ENCODE measurements around the gene RHOBTB1.

The RHOBTB1 gene

DNA sequence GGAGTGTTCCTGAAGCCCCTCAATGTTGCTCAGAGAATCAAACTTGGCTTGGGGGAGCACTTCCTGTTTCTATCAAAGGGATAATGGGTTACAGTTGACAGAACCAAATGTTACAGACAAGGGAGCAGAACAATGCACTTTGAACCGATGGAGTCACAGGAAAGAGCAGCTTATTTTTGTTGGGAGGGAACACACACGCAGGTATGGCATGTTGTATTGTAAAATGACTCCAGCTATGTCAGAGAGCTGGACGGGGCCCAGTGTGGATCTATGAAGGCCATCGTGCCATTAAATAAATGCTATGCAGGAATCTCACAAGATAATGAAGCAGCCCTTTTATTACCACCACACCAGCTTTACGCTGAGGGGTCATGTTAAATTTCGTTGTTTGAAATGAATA, 35.1 kb downstream of the RHOBTB1 start:
- CTCF ChIA-PET = interaction anchor here (1.3 kb wide), 1 partner anchor 25 kb away, joined by 3 read pairs; no protein-coding TSS in a partner anchor
- H3K4me1 ChIP-seq (ENCODE audit: control insufficient read depth, insufficient read depth, low read length) = no peaks in the 10 kb centered on the region
- H3K27ac ChIP-seq (ENCODE audit: extremely low read depth, low read depth, low read length) = no peak overlapping the region
- TF ChIP-seq HOXA7 (CRISPR knock-in tag; IDR thresholded peaks at IDR 0.05; ENCODE audit: borderline replicate concordance) = no peak
- no peak for TF ChIP-seq ZNF335 (tag by site-specific recombination; conservative IDR thresholded peaks at IDR 0.05)
- TF ChIP-seq, protein P1, sequence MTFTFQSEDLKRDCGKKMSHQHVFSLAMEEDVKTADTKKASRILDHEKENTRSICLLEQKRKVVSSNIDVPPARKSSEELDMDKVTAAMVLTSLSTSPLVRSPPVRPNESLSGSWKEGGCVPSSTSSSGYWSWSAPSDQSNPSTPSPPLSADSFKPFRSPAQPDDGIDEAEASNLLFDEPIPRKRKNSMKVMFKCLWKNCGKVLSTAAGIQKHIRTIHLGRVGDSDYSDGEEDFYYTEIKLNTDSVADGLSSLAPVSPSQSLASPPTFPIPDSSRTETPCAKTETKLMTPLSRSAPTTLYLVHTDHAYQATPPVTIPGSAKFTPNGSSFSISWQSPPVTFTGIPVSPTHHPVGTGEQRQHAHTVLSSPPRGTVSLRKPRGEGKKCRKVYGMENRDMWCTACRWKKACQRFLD (tag by site-specific recombination; IDR thresholded peaks at IDR 0.05) = no peak
- no peak for TF ChIP-seq ZNF404 (tag by site-specific recombination; IDR thresholded peaks at IDR 0.05)
- TF ChIP-seq ZNF157 (tag by site-specific recombination; IDR thresholded peaks at IDR 0.05) = no peak
- TF ChIP-seq ZNF132 (tag by site-specific recombination; IDR thresholded peaks at IDR 0.05; ENCODE audit: borderline replicate concordance) = no peak
- H3K36me3 ChIP-seq (ENCODE audit: control insufficient read depth in 2 of 2, insufficient read depth in 1 of 2, low read length in 2 of 2) = peaks cover 0 to 28% of the 10 kb centered on the region in 2 experiments; a peak in 1 of 3 replicates
- POLR2A ChIA-PET = no interaction called here
- H3K9me3 ChIP-seq (ENCODE audit: control insufficient read depth, insufficient read depth, low read depth, low read length) = no peaks in the 10 kb centered on the region
- H3K4me3 ChIP-seq (ENCODE audit: low read depth, low read length) = no peak overlapping the region

DNA sequence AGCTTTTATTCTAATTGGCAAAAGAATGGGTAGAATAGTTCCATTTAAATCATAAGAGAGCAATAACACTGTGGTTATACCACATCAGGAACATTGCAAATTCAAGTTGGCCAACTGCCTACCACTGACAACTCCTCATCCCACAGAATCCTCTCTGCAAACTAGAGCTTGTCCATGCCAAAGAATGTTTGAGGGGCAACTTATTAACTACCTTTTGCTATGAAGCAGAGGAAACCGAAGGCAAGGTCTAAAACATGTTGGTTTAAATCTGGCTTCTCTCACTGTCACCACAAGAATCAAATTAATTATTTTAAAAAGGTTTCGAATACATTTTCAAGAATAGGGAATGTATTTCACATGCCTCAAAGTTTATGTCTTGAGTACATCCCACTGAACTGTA, 36.0 kb downstream of the RHOBTB1 start:
- Histone ChIP-seq H3K4me3 (ENCODE audit: low read depth, low read length) (no peak overlapping the region), H3K27ac (ENCODE audit: extremely low read depth, low read depth, low read length) (no peak overlapping the region), H3K9me3 (ENCODE audit: control insufficient read depth, insufficient read depth, low read depth, low read length) (no peaks in the 10 kb centered on the region), H3K4me1 (ENCODE audit: control insufficient read depth, insufficient read depth, low read length) (no peaks in the 10 kb centered on the region), H3K36me3 (ENCODE audit: control insufficient read depth in 2 of 2, insufficient read depth in 1 of 2, low read length in 2 of 2) (peaks cover 0 to 28% of the 10 kb centered on the region in 2 experiments; a peak in 1 of 3 replicates)
- no peak for TF ChIP-seq EGR2 (tag by site-specific recombination; IDR thresholded peaks at IDR 0.05; ENCODE audit: low read depth)
- TF ChIP-seq REPIN1 (tag by site-specific recombination; IDR thresholded peaks at IDR 0.05; ENCODE audit: low read depth) = no peak
- no peak for TF ChIP-seq ZNF433 (tag by site-specific recombination; IDR thresholded peaks at IDR 0.05; ENCODE audit: low read depth)
- no peak for TF ChIP-seq ZNF501 (tag by site-specific recombination; IDR thresholded peaks at IDR 0.05)
- no peak for TF ChIP-seq ZNF112 (tag by site-specific recombination; IDR thresholded peaks at IDR 0.05)
- TF ChIP-seq ZNF292 (tag by site-specific recombination; IDR thresholded peaks at IDR 0.05; ENCODE audit: borderline replicate concordance, low read depth) = no peak
- no peak for TF ChIP-seq TCF7L2 (IDR thresholded peaks at IDR 0.05; ENCODE audit: borderline replicate concordance, low read depth, low read length)
- TF ChIP-seq ZNF837 (tag by site-specific recombination; IDR thresholded peaks at IDR 0.05) = no peak
- ChIA-PET POLR2A (no interaction called here), CTCF (interaction anchor here (0.6 to 1.3 kb wide), 2 partner anchors 24 to 164 kb away, joined by 3 read pairs; no protein-coding TSS in a partner anchor)

DNA sequence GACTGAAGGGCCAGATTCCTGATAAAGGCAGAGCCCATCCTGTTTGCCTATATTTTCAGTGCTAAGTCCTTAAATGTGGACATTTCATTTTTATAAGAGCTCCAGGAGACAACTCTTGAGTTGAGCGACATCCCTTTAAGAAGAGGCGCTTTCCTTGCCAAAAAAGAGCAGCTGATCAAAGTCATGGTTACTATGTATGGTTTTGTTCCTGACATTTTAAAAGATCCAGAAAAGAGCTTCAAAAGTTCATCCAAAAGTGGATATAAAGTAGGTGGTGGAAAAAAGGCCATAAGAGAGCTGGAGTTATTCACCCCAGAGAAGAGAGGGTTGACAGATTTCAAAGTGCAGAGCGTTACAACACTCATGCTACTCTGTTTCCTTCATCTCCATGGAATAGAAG, 36.7 kb downstream of the RHOBTB1 start:
- no peaks in the 10 kb centered on the region for H3K4me1 ChIP-seq (ENCODE audit: control insufficient read depth, insufficient read depth, low read length)
- H3K4me3 ChIP-seq (ENCODE audit: low read depth, low read length) = no peak overlapping the region
- H3K36me3 ChIP-seq (ENCODE audit: control insufficient read depth in 2 of 2, insufficient read depth in 1 of 2, low read length in 2 of 2) = peaks cover 0 to 28% of the 10 kb centered on the region in 2 experiments; a peak in 1 of 3 replicates
- ChIA-PET CTCF (interaction anchor here (0.6 kb wide), 1 partner anchor 164 kb away, joined by 3 read pairs; no protein-coding TSS in a partner anchor), POLR2A (no interaction called here)
- no peaks in the 10 kb centered on the region for H3K9me3 ChIP-seq (ENCODE audit: control insufficient read depth, insufficient read depth, low read depth, low read length)
- H3K27ac ChIP-seq (ENCODE audit: extremely low read depth, low read depth, low read length) = no peak overlapping the region
- TF ChIP-seq, protein P2, sequence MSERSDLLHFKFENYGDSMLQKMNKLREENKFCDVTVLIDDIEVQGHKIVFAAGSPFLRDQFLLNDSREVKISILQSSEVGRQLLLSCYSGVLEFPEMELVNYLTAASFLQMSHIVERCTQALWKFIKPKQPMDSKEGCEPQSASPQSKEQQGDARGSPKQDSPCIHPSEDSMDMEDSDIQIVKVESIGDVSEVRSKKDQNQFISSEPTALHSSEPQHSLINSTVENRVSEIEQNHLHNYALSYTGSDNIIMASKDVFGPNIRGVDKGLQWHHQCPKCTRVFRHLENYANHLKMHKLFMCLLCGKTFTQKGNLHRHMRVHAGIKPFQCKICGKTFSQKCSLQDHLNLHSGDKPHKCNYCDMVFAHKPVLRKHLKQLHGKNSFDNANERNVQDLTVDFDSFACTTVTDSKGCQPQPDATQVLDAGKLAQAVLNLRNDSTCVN (tag by site-specific recombination; optimal IDR thresholded peaks at IDR 0.05) = no peak
- TF ChIP-seq ZXDB (tag by site-specific recombination; IDR thresholded peaks at IDR 0.05) (no peak), ZBTB8A (tag by site-specific recombination; IDR thresholded peaks at IDR 0.05) (no peak), ZNF670 (tag by site-specific recombination; IDR thresholded peaks at IDR 0.05; ENCODE audit: low read depth) (no peak), ZSCAN23 (tag by site-specific recombination; IDR thresholded peaks at IDR 0.05) (no peak), SP3 (tag by site-specific recombination; IDR thresholded peaks at IDR 0.05) (no peak), ZBTB1 (tag by site-specific recombination; IDR thresholded peaks at IDR 0.05) (no peak), ZNF548 (tag by site-specific recombination; IDR thresholded peaks at IDR 0.05) (no peak), ZNF2 (tag by site-specific recombination; IDR thresholded peaks at IDR 0.05) (no peak), ZNF707 (tag by site-specific recombination; IDR thresholded peaks at IDR 0.05) (no peak), ZNF521 (tag by site-specific recombination; IDR thresholded peaks at IDR 0.05) (no peak), ZNF23 (tag by site-specific recombination; IDR thresholded peaks at IDR 0.05; ENCODE audit: borderline replicate concordance) (no peak), ZNF140 (tag by site-specific recombination; IDR thresholded peaks at IDR 0.05) (no peak), ZNF426 (tag by site-specific recombination; IDR thresholded peaks at IDR 0.05) (no peak), FEZF1 (tag by site-specific recombination; IDR thresholded peaks at IDR 0.05) (no peak), ZNF768 (tag by site-specific recombination; IDR thresholded peaks at IDR 0.05) (no peak)
- TF ChIP-seq, protein P3, sequence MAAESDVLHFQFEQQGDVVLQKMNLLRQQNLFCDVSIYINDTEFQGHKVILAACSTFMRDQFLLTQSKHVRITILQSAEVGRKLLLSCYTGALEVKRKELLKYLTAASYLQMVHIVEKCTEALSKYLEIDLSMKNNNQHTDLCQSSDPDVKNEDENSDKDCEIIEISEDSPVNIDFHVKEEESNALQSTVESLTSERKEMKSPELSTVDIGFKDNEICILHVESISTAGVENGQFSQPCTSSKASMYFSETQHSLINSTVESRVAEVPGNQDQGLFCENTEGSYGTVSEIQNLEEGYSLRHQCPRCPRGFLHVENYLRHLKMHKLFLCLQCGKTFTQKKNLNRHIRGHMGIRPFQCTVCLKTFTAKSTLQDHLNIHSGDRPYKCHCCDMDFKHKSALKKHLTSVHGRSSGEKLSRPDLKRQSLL (tag by site-specific recombination; IDR thresholded peaks at IDR 0.05) = no peak

Data from HEK293 (cell line).